ENCODE data around the gene GLCCI1. TPM values are rescaled to one million over a fixed set of nuclear protein-coding genes. Genes with fewer than 3 reads are reported as not detected.
A peak's percentile ranks its signal among the peaks of the same experiment; 100 is the strongest.
"Not testable (repeated sequence)": the region's sequence is repeated elsewhere in the genome, so short reads cannot be mapped to it uniquely, and the experiment has no call there.

GLCCI1 gene
- total RNA-seq, 1 donor from 2014 or later = 0.39 TPM

DNA sequence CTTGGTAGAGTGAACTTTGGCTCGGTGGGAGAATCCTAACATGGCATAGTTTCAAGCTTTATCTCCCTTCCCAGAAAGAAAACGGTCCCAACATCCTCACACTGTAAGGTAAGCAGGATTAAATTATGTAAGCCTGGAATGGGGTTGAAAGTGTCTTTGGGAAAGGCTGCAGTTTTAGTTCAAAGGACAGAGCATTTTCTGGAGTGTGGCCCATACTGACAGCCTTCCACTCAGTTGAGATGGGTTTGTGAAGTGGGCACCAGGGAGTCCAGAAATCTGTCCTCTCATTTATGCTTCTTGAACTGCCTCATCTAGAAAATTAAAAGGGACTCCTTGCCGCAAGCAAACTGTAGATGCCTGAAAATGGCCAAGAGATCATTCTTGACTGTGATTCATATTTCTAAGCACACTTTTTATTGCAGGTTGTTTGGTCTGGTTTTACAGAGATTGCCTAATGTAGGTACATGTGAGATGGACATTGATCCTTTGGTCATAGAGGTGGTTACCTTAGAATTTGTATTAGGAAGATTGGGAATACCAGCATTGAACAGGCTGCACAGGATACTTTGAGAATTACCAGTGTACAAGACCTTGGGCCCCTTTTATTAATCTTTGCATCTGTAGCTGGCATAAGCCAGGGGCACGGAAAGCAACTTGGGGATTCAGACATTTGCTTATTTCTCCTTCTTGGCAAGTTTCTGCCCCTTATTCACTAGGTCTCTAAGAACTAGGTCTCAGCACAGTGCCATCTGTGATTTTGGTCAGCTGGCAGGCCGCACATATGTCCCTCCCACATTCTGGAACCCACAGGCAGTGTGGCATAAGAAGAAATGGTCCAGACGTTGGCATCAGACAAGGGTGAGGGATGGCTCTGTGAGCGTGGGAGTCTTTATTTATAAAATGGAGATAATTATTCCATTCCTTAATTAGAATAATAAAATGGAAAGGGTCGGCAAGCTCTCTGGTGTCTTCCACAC is 125.9 kb downstream of the GLCCI1 start:
- no peak for DNase-seq (ENCODE audit: low read depth in 2 of 2)

DNA sequence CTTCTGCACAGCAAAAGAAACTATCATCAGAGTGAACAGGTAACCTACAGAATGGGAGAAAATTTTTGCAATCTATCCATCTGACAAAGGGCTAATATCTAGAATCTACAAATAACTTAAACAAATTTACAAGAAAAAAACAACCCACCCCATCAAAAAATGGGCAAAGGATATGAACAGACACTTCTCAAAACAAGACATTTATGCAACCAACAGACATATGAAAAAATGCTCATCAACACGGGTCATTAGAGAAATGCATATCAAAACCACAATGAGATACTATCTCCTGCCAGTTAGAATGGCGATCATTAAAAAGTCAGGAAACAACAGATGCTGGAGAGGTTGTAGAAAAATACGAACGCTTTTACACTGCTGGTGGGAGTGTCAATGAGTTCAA is 132.7 kb downstream of the GLCCI1 start:
- not testable (repeated sequence) for DNase-seq (ENCODE audit: low read depth in 2 of 2)

DNA sequence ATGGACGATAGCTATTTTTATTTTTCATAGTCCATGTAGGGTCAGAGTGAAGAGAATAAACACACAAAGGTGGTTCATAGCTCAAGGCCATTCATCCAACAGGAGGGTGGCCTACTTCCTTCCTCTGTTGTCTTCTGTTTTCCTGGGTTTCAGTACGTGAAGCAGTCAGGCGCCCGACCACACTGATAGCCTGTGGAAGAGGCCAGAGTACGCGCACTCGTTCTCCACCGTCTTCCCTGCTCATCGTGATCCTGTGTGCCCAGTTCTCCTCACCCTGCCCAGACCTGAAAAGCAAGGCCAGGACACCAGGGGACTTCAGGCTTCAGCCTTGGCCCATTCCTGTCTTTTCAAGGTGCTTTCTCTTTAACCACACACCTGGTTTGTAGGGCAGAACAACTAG is 134.7 kb downstream of the GLCCI1 start:
- DNase-seq (ENCODE audit: low read depth in 2 of 2) = no peak

DNA sequence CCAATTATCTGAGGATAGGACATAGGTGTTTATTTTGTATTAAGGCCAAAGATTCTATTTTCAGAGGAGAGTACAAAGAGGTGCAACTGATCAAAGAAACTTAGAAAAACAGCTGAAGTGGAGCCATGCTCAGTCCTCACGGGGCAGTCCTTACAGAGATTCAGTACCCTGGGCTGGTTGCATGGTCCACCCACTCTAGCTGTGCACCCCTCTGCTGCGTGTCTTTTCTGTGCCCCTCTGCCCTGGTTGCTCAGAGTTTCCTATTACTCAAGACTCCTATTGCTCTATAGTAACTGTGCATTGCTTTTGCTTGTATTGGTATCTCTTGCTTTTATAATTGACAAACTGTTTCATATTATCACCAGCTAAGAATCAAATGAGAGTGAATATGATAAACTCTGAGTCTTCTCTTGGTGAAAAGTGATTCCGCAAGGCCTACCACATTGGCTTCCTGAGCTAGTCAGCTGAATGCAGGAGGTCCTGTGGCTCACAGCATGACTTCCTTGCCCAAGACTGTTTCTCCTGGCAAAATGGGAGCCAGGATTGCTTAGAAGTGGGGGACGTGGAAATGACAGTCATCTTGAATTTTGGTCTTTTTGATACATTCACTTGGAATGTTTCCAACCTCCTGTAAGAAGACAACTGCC is 137.0 kb downstream of the GLCCI1 start:
- no peak for DNase-seq (ENCODE audit: low read depth in 2 of 2)

DNA sequence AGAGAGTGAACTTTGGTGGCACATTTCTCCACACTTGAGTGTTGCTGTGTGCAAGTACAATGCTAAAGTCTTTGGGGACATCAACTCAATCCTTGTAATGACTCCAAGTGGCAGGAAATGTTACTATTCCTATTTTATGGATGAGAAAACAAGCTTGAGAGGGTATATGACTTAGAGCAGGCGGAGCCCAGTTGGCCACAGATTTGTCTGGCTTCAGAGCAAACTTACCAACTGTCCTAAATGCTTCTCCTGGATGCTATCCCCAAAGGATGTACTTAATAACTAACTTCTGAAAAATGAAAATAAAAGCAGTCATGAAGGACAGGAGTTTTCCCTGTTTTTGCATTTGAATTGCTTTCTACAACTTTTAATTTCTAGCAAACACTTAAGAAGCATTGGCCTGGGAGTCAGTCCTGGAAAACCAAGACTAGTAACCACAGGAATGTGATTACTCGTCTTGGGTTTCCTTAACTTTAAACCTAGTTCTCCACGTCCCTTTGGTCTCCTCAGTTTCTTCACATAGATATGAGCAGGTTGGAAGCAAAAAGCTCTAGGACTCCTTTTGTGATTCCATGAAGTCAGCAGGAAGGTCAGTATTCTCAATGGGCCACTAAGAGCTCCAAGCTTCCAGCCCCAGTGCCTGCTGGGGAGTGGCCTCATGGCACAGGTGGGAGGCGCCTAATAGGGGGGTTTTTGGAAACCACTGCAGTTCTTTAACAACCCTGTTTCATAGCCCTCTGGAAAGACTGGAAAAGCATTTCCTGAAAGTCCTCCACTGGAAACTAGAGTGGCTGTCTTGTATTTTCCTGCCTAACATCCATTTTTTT is 140.8 kb downstream of the GLCCI1 start:
- no peak for DNase-seq (ENCODE audit: low read depth in 2 of 2)

DNA sequence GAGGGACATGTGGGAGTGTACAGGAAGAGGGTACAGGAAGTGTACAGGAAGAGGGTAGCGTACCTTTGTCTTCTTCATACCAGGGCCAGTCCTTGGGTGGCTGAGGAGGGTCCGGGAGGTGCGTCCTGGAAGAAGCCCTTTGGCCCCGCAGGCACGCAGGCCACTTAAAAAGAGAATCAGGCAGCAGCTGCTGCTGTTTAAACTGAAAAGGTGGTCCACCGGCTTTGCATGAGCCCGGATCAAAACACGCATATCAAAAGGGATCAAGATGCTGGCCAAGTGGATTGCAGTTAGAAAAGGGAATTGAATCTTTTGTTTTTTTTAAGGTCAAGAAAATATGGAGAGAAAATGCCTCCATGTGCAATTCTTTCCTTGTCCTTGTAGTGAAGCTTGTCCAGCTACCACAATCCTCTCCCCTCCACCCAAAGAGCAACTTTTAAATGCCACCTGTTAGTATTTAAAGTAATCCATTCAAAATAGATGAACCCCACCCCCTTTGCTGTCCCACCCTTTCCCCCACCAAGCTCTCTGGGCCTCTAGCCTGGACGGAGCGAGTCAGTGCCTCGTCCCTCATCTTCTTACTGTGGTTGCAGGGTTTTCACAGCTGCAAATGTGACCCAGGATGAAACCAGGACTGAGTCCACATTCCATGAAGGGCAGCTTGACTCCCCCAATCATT is 142.8 kb downstream of the GLCCI1 start:
- no peak for DNase-seq (ENCODE audit: low read depth in 2 of 2)

DNA sequence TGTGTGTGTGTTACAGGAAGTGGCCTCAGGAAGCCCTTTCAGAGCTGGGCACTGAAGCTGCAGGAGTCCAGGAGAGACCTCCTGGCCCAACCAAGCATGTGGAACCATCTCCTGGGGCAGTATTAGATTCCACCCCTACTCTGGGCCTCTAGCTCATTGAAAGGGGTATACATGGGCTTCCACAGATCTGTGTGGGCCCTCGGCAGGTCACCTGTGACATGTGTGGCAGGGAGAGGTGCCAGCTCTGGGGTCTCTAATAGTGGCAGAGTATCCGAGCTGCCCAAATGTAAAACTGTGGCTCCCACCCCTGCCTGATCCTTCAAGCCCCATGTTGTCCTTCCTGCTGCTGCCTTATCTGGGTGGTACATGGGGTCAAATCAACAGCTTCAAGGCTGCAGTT is 144.1 kb downstream of the GLCCI1 start:
- DNase-seq (ENCODE audit: low read depth in 2 of 2) = peak in 1 of 2 donors; percentile 5

DNA sequence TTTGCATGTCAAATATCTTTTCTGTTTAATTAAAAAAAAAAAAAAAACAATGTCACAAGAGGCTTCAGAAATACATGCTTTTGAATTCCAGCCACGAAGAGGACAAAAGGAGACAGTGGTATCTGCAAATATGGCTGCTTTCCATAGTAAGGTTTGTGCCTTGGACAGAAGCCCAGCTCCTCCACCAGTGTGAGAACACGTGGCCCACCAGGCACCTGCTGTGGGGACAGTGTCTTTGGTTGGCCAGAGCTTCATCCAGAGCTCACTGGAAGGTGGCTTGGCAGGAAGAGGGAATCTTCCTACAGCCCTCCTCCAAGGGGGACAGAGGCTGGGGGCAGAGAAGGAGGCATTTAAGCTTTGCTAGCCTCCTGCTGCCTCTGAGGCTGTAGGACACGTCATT is 144.6 kb downstream of the GLCCI1 start:
- DNase-seq (ENCODE audit: low read depth in 2 of 2) = no peak

DNA sequence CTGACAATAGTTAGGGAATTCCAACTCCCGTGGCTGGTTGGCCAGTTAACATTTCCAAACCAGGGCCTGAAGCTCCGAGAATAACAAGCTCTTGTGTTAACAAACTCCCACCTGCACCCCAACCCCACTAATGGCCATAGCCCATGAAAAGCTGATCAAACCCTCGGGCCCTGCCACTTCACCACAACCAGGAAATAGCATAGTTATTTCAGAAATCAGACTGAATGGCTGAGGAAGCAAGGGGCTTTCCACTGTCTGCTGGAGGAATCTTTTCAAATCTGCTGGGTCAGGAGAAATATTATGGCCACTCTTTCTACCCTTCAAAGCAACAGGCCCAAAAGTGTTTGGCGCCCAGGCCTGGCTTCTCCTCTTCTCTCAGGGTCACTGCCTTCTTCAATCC is 145.6 kb downstream of the GLCCI1 start:
- no peak for DNase-seq (ENCODE audit: low read depth in 2 of 2)

DNA sequence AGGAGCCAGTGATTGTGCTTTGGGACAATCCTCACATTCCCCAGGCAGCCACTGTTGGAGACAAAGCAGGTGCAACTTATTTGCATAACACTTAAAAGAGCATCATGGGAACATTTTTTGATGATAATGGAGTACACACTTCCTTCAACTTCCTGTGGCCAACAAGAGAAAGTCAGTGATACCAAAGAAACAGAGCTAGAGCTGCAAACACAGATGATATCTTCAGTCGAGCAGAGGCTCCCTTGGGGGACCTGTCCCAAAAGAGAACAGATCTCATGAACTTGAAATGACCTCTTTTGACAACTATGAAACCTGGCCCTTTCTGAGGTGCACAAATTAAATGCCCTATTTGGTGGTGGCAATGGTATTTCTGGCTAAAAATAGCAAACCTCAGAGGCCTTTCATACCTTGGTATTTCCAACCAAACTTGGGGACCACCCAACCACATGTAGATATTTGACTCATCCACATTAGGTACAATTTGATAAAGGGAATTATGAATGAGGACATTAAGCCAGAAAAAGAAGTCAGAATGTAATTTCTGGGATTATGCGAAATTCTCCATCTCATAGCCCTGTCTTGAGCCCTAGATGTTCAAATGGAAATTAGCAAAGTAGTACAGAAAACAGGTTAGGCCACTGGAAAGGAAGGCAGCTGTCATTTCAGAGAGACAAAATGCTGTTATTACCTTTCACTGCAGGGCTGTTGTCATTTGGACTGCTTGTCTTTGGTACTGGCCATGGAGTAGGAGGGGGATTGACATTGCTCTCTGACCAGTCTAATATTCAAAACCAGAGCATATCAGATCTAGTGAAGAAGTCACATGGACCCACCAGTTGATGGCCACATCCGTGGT is 147.2 kb downstream of the GLCCI1 start:
- no peak for DNase-seq (ENCODE audit: low read depth in 2 of 2)

DNA sequence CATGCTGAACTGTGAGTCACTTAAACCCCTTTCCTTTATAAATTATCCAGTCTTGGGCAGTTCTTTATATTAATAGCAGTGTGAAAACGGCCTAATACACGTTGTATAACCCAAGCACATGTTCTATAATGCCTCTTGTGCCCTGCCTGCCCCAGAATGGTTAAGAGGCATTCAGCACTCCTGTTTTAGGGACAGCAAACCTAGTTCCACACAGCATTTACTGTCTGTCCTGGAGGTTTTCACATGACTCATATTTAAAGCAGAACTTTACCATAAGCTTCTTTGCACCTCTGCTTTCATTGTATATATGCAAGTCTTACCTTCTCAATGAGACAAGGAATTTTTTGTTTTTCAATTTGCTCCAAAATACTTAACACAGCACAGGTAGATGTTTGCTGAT is 148.6 kb downstream of the GLCCI1 start:
- DNase-seq (ENCODE audit: low read depth in 2 of 2) = no peak

DNA sequence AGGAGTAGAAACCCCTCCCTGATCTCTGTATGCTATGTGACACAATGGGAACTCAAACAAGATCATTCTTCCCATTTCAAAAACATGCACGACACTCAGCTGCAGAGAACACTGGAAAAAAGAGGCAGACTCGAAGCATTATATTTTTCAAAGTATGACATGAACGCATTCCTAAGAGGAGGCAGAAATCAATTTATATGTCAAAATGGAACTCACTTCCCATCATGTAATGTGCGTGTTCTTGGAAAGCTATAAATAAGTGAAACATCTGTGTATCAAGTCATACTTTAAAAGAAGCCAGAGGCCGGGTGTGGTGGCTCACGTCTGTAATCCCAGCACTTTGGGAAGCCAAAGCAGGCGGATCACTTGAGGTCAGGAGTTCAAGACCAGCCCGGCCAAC is 150.7 kb downstream of the GLCCI1 start:
- no peak for DNase-seq (ENCODE audit: low read depth in 2 of 2)

DNA sequence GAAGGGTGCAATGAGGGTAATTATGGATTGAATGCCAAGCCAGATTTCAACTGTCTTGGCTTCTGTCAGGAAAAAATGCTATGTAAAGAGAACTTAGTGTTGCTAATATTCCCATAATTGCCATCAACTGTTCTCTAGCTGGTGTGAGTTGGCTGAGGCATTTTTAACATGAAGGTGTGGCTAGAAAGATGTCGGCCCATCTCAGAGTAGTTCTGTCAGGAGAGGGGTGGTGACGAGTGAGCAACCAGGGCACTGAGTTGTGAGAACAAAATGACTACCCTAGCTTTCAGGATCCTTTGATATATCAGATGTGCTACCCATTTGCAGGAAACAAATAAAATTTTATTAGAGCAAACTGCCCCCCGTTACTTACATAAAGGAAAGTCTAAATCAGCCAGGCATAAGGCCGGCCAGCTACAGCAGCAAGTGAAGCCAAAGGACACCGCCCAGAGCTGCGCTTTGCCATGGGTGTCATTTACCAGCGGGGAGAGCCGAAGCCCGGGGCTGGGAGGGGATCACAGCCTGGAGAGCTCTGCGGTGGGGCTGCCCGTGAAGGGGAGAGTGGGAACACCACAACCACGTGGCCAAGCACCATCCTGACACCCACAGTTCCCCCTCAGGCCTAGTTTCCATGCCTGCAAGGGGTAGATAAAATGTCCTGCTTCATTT is 151.9 kb downstream of the GLCCI1 start:
- DNase-seq (ENCODE audit: low read depth in 2 of 2) = no peak

DNA sequence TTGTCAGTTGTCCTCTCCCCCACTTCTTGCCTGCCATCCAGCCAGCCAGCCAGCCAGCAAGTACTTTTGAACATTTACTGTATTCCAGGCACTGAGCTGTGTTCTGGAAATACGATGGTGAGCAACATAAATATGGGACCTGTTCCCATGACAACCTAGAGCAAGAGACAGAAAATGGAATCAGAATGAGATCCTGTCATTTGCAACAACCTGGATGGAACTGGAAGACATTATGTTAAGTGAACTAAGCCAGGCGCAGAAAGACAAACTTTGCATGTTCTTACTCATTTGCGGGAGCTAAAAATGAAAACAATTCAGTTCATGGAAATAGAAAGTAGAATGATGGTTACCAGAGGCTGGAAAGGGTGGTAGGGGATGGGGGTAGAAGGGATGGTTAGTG is 152.6 kb downstream of the GLCCI1 start:
- DNase-seq (ENCODE audit: low read depth in 2 of 2) = no peak

DNA sequence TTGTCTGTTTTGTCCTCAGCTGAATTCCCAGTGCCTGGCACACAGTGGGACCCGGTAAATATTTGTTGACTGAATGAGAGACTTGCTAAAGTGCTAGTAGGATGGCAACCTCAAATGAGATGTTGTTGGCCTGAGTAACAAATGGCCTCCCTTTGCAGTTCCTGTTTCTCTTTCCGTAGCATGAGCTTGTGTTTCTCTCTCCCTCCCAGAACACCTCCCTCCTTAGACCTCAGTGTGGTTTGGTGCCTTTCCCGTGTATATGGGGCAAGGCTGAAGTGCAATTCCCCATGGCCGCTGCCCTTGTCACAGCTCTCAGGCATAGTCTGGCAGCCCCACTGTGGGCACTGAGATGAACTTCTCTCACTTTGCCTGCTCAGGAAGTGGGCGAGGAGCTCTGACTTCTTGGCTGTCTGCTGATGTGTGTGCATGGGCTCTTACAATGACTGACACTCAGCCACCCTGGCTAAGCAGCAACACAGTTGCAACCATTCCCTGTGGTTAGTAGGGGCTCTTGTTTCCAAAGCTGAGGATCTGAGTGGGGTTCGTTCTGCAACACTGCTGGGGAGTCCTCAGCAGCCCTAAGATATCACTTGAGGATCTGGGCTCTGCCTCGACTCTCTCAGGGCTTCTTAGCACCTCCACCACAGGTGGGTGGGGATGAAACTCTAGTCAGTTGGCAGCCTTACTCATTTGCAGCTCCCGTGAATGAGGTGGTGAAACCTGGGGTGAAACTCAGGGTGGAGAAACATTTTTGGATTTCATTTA is 157.3 kb downstream of the GLCCI1 start:
- no peak for DNase-seq (ENCODE audit: low read depth in 2 of 2)

DNA sequence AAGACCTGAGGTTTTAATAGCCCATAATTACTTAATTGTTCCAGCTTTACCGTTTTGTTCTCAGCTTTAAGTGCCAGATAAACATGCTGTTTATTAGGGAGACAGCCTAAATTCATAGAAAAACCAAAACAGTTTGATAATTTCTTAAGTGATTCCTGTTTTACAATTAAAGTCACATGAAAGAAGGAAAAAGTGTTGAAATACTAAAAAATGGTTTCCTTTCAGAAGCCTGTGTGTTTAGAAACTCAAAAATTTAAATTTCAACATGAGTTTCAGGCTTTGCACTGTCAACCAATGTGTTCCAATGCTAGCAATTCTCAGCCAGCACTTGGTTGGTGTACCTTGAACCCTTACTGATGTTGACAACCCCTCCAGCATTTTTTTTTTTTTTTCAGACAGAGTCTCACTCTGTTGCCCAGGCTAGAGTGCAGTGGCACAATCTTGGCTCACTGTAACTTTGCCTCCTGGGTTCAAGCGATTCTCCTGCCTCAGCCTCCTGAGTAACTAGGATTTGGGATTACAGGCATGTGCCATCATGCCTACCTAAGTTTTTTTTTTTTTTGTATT is 158.1 kb downstream of the GLCCI1 start:
- no peak for DNase-seq (ENCODE audit: low read depth in 2 of 2)

DNA sequence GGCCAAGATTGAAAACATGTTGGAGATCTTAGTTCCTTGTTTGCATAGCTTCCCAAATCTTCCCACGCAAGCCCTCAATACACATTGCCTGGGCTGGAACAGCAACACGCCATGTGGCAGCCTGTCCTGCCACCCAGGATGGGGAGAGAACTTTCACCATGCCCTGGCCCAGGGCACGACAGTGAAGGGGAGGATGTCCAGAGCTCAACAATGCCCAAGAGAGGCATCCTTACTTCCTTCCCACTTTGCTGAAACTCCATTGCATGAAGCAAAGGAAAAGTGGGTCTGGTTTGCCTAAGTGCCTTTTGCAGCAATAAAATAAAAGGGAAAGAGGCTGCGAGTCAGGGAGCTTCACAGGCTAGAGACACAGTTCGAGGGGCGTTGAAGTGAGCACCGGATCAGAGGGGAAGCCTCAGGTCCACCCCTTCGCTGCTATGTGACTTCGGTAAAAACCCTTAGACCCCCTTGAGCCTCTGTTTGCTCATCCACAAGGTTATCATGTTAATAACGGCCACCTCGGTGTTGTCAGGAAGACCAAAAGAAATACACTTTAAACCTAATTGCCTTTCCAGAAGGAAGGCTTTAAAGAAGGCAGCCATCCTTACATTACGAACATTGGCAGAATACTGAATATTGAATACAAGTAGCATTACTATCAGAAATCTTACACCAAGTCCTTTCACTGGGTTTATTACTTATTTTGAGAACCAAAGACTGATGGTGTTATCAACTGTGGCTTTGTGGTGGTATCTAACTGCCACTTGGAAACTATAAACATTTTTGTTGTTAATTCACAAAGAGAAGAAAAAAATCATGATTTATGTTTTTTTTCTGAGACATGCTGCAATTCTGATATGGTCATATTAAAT is 160.1 kb downstream of the GLCCI1 start:
- DNase-seq (ENCODE audit: low read depth in 2 of 2) = no peak

DNA sequence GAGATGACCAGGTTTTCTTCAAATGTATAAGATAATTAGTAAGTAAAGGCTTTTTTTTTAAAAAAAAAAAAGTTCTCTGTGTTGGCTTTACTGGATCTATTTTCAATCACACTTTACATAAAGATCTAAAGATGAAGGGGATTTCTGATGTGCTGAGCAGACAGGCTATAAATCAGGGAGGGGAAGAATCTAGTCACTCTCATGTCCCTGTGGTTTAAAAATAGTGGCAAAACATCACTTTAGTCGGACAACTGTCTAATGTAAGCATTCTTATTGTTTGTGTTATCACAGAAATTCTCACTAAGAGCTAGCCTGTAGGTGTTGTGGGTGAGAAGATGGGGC is 160.7 kb downstream of the GLCCI1 start:
- DNase-seq (ENCODE audit: low read depth in 2 of 2) = no peak
